ENCODE results near the gene WIZ.

DNA sequence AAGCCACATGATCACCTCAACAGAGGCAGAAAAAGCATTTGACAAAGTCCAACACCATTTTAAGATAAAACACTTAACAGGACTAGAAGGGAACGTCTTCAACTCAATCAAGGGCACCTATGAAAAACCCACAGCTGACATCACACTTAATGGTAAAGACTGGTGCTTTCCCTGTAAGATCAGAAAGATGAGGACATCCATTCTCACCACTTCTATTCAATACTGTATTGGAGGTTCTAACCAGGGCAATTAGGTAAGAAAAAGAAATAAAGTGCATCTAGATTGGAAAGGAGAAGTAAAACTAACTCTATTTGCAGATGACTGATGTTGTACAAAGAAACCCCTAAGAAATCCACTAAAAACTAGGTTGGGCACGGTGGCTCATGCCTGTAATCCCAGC lies 58.9 kb downstream of the WIZ start:
- no peak for TF ChIP-seq POLR2AphosphoS5 (IDR thresholded peaks at IDR 0.05)
- TF ChIP-seq, protein P1, sequence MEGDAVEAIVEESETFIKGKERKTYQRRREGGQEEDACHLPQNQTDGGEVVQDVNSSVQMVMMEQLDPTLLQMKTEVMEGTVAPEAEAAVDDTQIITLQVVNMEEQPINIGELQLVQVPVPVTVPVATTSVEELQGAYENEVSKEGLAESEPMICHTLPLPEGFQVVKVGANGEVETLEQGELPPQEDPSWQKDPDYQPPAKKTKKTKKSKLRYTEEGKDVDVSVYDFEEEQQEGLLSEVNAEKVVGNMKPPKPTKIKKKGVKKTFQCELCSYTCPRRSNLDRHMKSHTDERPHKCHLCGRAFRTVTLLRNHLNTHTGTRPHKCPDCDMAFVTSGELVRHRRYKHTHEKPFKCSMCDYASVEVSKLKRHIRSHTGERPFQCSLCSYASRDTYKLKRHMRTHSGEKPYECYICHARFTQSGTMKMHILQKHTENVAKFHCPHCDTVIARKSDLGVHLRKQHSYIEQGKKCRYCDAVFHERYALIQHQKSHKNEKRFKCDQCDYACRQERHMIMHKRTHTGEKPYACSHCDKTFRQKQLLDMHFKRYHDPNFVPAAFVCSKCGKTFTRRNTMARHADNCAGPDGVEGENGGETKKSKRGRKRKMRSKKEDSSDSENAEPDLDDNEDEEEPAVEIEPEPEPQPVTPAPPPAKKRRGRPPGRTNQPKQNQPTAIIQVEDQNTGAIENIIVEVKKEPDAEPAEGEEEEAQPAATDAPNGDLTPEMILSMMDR (IDR thresholded peaks at IDR 0.05) = no peak
- TF ChIP-seq EP300 (IDR thresholded peaks at IDR 0.05) = no peak
- TF ChIP-seq POLR2A (IDR thresholded peaks at IDR 0.05) = no peak
